HG02642 (cell line): ENCODE data around the gene HOXD8.

Experiments used
- ATAC-seq: cut with Tn5 transposase; IDR thresholded peaks from one replicate; pipeline ENCODE4 v1.9.1; 2021; ENCODE audit warnings: mild to moderate bottlenecking; ENCODE audit not compliant: unreplicated experiment, poor library complexity

HOXD8 gene

GRCh38 chr2:176089843-176090395, 39.6 kb upstream of the HOXD8 start:
- ATAC-seq: no peak

- no peak for ATAC-seq
These were observed 38.6 kb upstream of the HOXD8 start for GRCh38 chr2:176090862-176091261.

- ATAC-seq: no peak
These were observed 37.9 kb upstream of the HOXD8 start for GRCh38 chr2:176091329-176092258.

- no peak for ATAC-seq
These were observed 37.0 kb upstream of the HOXD8 start, which contains the start of gene HOXD13 for GRCh38 chr2:176092270-176093144. Gene HOXD13 (plus strand): TSS chr2:176092721. CDS start chr2:176092891, 170 bp downstream.

GRCh38 chr2:176093145-176093897, 36.2 kb upstream of the HOXD8 start:
- no peak for ATAC-seq

GRCh38 chr2:176093898-176094249, 35.6 kb upstream of the HOXD8 start:
- no peak for ATAC-seq

GRCh38 chr2:176094349-176094748, 35.2 kb upstream of the HOXD8 start:
- no peak for ATAC-seq

- no peak for ATAC-seq
These were observed 34.1 kb upstream of the HOXD8 start for GRCh38 chr2:176095421-176095820.

GRCh38 chr2:176096243-176096985, 33.1 kb upstream of the HOXD8 start:
- ATAC-seq: no peak

- ATAC-seq: peak; percentile 82
These were observed 32.3 kb upstream of the HOXD8 start for GRCh38 chr2:176096986-176097819.

- no peak for ATAC-seq
These were observed 31.6 kb upstream of the HOXD8 start for GRCh38 chr2:176097820-176098365.

- no peak for ATAC-seq
These were observed 30.9 kb upstream of the HOXD8 start for GRCh38 chr2:176098366-176099158.

GRCh38 chr2:176099159-176099727, 30.3 kb upstream of the HOXD8 start:
- ATAC-seq: no peak

GRCh38 chr2:176099728-176100546, 29.6 kb upstream of the HOXD8 start, which contains the start of gene HOXD12:
Gene HOXD12 (plus strand): TSS chr2:176099795. CDS start chr2:176099802, 7 bp downstream.
- no peak for ATAC-seq

GRCh38 chr2:176100547-176101140, 28.9 kb upstream of the HOXD8 start:
- no peak for ATAC-seq
